IPS-15b (cell line): ENCODE measurements around the gene CNDP2.
"Not testable (repeated sequence)": the region's sequence is repeated elsewhere in the genome, so short reads cannot be mapped to it uniquely, and the experiment has no call there.

Experiments used
- H3K27me3 ChIP-seq: one replicate; pipeline ENCODE4 v1.6.1; 2013; ENCODE audit warnings: low read length; ENCODE audit not compliant: control insufficient read depth, insufficient read depth
- H3K36me3 ChIP-seq: one replicate; pipeline ENCODE4 v1.6.1; 2013; ENCODE audit warnings: low read length; ENCODE audit not compliant: control insufficient read depth, insufficient read depth
- H3K4me1 ChIP-seq: one replicate; pipeline ENCODE4 v1.6.1; 2013; ENCODE audit warnings: mild to moderate bottlenecking, low read length; ENCODE audit not compliant: control insufficient read depth, insufficient read depth
- H3K4me3 ChIP-seq: one replicate; pipeline ENCODE4 v1.5.1; 2013; ENCODE audit warnings: low read depth, low read length
- H3K9ac ChIP-seq: one replicate; pipeline ENCODE4 v1.6.1; 2013; ENCODE audit warnings: low read depth, mild to moderate bottlenecking, low read length
- H3K9me3 ChIP-seq: one replicate; pipeline ENCODE4 v1.6.1; 2013; ENCODE audit warnings: mild to moderate bottlenecking, low read length; ENCODE audit not compliant: control insufficient read depth, insufficient read depth

Gene CNDP2

DNA sequence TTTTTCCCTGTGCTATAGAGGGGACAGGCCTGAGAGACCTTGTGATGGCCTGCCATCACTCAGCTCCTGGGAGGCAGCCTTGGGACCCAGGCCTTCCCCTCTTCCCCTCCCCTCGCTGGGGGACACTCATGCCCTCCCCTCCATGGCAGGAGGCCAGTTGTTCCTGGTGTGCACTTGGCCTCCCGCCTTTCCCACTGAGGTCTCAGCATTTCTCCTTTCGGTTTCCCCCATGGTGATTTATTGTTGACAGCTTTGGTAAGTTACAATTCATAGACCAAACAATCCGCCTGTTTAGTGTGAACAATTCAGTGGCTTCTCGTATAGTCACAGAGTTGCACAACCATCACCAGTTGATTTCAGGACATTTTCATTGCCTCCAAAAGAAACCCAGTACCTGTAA, 27.9 kb downstream of the CNDP2 start:
- H3K4me1 ChIP-seq: no peaks in the 10 kb centered on the region
- no peaks in the 10 kb centered on the region for H3K27me3 ChIP-seq
- H3K36me3 ChIP-seq: peaks cover 24% of the 10 kb centered on the region
- no peak overlapping the region for H3K9ac ChIP-seq
- H3K4me3 ChIP-seq: no peak overlapping the region
- no peaks in the 10 kb centered on the region for H3K9me3 ChIP-seq

DNA sequence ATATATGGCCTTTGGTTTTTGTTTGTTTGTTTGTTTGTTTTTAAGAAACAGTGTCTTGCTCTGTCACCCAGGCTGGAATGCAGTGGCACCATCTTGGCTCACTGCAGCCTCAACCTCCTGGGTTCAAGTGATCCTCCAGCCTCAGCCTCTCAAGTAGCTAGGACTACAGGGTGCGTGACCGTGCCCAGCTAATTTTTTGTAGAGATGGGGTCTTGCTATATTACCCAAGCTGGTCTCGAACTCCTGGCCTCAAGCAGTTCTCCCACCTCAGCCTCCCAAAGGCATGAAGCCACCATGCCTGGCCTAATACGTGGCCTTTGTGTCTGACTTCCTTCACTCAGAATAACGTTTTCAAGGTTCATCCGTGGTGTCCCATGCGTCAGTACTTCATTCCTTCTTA, 28.8 kb downstream of the CNDP2 start:
- H3K4me1 ChIP-seq, H3K27me3 ChIP-seq, H3K9me3 ChIP-seq, H3K4me3 ChIP-seq, H3K9ac ChIP-seq: not testable (repeated sequence)
- H3K36me3 ChIP-seq: peaks cover 16% of the 10 kb centered on the region

DNA sequence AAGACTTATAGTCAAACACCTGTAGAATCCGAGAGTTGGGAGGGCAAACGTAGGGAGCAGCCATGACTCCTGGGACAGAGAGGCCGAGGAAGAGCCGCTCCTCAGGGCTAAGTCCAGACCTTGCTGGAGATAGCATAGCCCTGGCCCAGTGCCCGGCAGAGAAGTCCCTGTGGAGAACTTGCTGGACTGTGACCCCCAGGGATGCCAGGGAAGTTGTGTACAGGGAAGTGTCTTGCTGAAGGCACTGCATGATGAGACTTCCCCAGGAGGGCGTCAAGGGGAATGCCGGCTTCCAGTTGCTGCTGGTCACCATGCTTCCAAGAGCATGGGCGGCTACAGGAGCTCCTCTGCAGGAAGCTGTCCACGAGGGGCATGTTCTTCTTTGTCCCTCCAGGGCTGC, 29.6 kb downstream of the CNDP2 start:
- Histone ChIP-seq H3K4me1 (no peaks in the 10 kb centered on the region), H3K9ac (no peak overlapping the region), H3K27me3 (no peaks in the 10 kb centered on the region), H3K4me3 (no peak overlapping the region), H3K9me3 (no peaks in the 10 kb centered on the region), H3K36me3 (peaks cover 8% of the 10 kb centered on the region)

DNA sequence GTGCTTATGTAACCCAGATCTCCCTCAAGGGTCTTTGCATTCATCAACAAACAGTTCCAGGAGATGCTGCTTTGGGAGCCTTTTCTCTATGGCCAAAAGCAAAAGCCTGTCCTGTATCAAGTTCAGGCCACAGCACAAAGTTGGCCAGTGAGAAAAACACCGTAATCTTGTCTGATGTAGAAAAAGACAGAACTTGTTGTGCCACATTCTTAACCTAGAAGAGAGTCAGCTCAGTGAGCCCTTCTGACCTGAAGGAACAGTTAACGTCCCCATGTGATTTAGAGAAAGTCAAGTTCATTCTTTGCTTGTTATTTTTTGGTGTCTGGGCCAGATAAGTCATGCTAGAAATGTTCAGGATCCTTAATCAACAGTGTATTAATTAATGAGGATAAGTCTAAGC, 30.3 kb downstream of the CNDP2 start:
- Histone ChIP-seq H3K9me3 (no peaks in the 10 kb centered on the region), H3K36me3 (peaks cover 4% of the 10 kb centered on the region), H3K4me3 (no peak overlapping the region), H3K9ac (no peak overlapping the region), H3K27me3 (no peaks in the 10 kb centered on the region), H3K4me1 (no peaks in the 10 kb centered on the region)

DNA sequence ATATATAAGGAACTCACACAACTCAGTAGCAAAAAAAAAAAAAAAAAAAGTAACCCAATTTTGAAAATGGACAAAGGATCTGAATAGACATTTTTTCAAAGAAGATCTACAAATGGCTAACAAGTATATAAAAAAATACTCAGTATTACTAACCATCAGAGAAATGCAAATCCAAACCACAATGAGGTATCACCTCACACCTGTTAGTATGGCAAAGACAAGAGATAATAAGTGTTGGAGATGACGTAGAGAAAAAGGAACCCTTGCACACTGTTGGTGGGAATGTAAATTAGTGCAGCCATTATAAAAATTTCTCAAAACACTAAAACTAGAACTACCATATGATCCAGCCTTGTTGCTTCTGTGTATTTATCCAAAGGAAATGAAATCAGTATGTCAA, 32.3 kb downstream of the CNDP2 start:
- Histone ChIP-seq H3K9me3 (no peaks in the 10 kb centered on the region), H3K36me3 (no peaks in the 10 kb centered on the region), H3K27me3 (no peaks in the 10 kb centered on the region), H3K9ac (no peak overlapping the region), H3K4me3 (no peak overlapping the region), H3K4me1 (no peaks in the 10 kb centered on the region)

DNA sequence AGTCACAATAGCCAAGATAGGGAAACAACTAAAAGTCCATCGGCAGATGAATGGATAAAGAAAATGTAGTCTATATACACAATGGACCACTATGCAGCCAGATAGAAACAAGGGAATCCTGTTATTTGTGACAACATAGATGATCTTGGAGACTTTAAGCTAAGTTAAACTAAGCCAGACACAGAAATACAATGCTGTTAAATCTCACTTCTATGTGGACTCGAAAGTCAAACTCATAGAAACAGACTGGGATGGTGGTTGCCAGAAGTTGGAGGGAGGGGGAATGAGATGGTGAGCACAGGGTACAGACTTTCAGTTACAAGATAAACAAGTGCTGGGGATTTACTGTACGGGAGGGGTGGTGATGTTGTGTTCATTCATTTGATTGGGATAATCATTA, 32.8 kb downstream of the CNDP2 start:
- no peaks in the 10 kb centered on the region for H3K4me1 ChIP-seq
- H3K27me3 ChIP-seq: no peaks in the 10 kb centered on the region
- H3K9ac ChIP-seq: no peak overlapping the region
- H3K36me3 ChIP-seq: no peaks in the 10 kb centered on the region
- H3K4me3 ChIP-seq: no peak overlapping the region
- no peaks in the 10 kb centered on the region for H3K9me3 ChIP-seq

DNA sequence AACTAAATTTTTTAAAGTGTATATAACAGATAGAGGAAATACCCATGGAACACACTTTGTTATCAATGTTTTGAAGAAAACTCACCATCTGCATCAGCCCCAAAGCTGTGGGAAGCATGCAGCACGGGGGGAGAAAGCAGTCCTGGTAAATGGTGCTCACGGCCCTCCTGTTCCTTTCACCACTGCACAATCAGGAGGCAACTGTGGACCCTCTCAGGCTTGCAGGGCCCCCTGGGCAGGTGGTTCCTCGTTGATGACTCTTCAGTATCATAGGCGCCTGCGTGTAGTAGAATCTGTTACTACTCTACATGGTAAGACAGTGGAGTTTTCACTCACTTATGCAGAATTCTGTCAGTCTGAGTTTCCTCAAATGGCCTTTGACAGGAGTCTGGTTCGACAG, 33.2 kb downstream of the CNDP2 start:
- H3K36me3 ChIP-seq: no peaks in the 10 kb centered on the region
- H3K4me1 ChIP-seq: no peaks in the 10 kb centered on the region
- no peak overlapping the region for H3K9ac ChIP-seq
- H3K27me3 ChIP-seq: no peaks in the 10 kb centered on the region
- H3K4me3 ChIP-seq: no peak overlapping the region
- H3K9me3 ChIP-seq: no peaks in the 10 kb centered on the region

DNA sequence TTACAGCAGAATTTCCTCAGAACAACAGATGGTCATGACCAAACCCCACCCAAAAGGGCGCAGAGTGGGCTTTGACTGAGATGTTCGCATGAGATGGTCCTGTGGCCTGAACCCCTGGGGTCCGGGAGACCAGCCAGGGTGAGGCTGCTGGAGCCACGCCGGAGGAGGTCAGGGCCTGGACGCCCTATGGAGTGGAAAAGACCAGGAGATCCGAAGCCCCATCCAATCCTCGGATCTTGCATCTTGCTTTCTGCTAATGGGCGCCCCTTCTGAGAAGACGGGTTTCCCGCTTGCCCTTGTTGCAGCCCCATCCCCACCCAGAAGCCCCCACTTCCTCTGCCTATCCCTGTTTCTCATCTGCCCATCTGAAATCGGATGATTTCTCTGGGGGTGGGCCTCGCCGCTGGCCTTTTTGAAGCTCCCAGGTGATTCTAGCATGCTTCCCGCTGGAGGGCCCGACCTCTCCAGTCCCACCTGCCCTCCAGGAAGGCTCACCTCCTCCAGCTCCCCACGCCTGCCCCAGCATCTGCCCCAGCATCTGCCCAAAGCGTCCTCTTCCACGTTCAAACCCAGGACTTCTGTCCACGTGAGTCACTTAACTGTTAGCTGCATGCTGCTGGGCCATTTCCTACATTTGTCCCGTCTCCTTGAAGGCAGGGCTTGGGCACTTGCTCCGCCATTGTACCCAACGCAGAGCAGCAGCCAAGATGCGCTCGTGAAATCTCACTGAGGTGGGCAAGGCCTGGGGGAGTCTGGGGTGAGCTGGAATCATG, 33.8 kb downstream of the CNDP2 start:
- Histone ChIP-seq H3K4me1 (no peaks in the 10 kb centered on the region), H3K9ac (no peak overlapping the region), H3K27me3 (no peaks in the 10 kb centered on the region), H3K4me3 (no peak overlapping the region), H3K9me3 (no peaks in the 10 kb centered on the region), H3K36me3 (no peaks in the 10 kb centered on the region)

DNA sequence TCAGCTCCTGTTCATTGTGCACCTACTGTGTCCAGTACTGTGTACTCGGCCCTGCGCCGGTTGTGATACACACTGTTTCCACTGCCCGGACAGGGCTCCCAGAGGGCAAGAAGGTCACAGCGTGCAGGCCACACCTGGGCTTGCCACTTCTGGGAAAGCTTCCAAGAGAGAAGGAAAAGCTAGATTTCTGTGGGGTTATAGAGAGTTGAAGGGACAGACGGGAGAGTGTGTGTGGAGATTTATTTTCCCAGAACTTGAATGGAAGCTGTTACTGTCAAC, 34.4 kb downstream of the CNDP2 start:
- no peaks in the 10 kb centered on the region for H3K4me1 ChIP-seq
- H3K36me3 ChIP-seq: no peaks in the 10 kb centered on the region
- no peak overlapping the region for H3K4me3 ChIP-seq
- no peaks in the 10 kb centered on the region for H3K9me3 ChIP-seq
- no peak overlapping the region for H3K9ac ChIP-seq
- H3K27me3 ChIP-seq: no peaks in the 10 kb centered on the region

DNA sequence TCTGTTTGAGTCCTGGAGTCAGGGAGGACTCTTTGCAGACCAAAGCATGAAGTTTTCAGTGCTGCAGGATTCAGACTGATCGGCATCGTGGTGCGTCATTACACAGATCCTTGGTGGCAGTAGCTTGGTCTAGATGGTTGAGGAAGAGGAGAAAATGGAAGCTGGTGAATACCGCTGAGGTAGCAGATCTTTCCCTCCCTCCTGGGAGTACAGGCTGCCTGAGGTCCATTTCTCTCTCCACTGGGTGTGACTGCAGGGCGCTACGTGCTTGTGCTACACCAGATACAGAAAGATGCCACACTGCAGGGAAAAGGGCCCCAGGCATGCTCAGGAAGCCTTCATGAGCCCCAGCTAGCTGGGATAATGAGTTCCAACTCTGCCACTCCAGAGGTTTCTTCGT, 34.9 kb downstream of the CNDP2 start:
- no peak overlapping the region for H3K4me3 ChIP-seq
- no peaks in the 10 kb centered on the region for H3K36me3 ChIP-seq
- H3K9me3 ChIP-seq: no peaks in the 10 kb centered on the region
- H3K27me3 ChIP-seq: no peaks in the 10 kb centered on the region
- no peaks in the 10 kb centered on the region for H3K4me1 ChIP-seq
- H3K9ac ChIP-seq: no peak overlapping the region

DNA sequence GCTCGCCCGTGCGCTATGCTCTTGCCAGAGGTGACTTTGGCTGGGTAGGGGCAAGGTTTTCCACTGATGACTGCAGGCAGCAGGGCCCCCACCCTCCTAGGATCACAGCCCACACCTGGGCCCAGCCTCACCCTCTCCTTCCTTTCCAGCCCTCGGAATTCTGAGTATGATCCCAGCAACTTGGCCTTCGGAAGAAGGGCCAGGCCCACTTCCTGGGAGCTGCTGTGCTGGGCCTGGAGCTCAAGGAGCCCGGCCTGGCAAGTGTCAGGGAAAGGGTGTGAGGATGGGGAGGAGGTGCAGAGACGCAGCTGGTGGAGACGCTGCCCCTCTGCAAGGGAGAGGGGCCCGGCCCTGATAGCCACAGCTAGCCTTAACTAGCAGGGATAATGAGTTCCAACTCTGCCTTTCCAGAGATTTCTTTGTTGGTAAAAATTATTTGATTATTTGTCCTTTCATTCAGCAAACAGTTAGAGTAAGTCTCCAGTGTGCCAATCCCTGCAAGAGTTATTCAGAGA, 36.4 kb downstream of the CNDP2 start:
- Histone ChIP-seq H3K27me3 (no peaks in the 10 kb centered on the region), H3K36me3 (no peaks in the 10 kb centered on the region), H3K4me3 (no peak overlapping the region), H3K9ac (no peak overlapping the region), H3K9me3 (no peaks in the 10 kb centered on the region), H3K4me1 (no peaks in the 10 kb centered on the region)

DNA sequence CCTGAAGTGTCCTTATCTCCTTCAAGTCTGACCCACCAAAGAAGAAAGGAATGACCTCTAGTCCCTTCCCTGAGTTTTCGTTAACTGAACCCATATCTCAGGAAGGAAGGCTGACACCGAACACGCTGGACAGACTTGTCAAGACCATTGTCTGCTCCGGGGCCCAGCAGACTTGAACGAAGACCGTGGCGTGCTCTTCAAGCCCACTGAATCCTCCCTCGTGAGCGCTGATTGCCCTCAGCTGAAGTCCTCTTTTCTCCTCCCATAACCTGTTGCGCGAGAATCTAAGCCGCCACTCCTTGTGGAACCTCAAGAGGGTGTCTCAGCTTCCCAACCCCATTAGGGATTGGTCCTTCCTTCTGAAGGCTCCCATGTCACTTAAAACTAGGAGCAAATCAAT, 37.5 kb downstream of the CNDP2 start:
- Histone ChIP-seq H3K36me3 (no peaks in the 10 kb centered on the region), H3K27me3 (no peaks in the 10 kb centered on the region), H3K9ac (no peak overlapping the region), H3K4me1 (no peaks in the 10 kb centered on the region), H3K4me3 (no peak overlapping the region), H3K9me3 (no peaks in the 10 kb centered on the region)
